GM12878 (cell line): ENCODE results near the gene SLC31A2.
"Not testable (repeated sequence)": the region's sequence is repeated elsewhere in the genome, so short reads cannot be mapped to it uniquely, and the experiment has no call there.

ENCODE experiments used
- ATF2 ChIP-seq: IDR thresholded peaks from 2 replicates; pipeline ENCODE4 v1.6.1; 2012; ENCODE audit warnings: low read length, inconsistent platforms
- CHD2 ChIP-seq: IDR thresholded peaks from 2 replicates; pipeline ENCODE4 v1.6.1; 2011; ENCODE audit warnings: low read depth, low read length, improper control_type of control experiment, borderline replicate concordance
- GATAD2B ChIP-seq: fragments of 450-650 bp; conservative IDR thresholded peaks from 2 replicates; pipeline ENCODE4 v1.6.1; 2017; ENCODE audit warnings: low read depth, mild to moderate bottlenecking, moderate library complexity
- PRDM15 ChIP-seq: fragments of 450-650 bp; formaldehyde crosslinking; IDR thresholded peaks from 2 replicates; pipeline ENCODE4 v1.4.0; 2020; ENCODE audit warnings: mild to moderate bottlenecking, moderate library complexity

- not testable (repeated sequence) for TF ChIP-seq CHD2; ATF2; GATAD2B; PRDM15 (CRISPR knock-in tag)
Measured at GRCh38 chr9:113111065-113111951, 39.5 kb upstream of the SLC31A2 start.
